Nephron (organoid): ENCODE results near the gene HINT3.
A peak's percentile ranks its signal among the peaks of the same experiment; 100 is the strongest.

ENCODE experiments used
- H3K27ac Mint-ChIP-seq, 3 experiments: 2 replicates each; pipeline ENCODE4 v1.8.0; 2020; ENCODE audit warnings: mixed read lengths in 3 of 3, mild to moderate bottlenecking in 2 of 3, moderate library complexity in 1 of 3
- H3K27me3 Mint-ChIP-seq: 2 replicates; pipeline ENCODE4 v1.8.0; 2021; ENCODE audit warnings: low read depth, mild to moderate bottlenecking, moderate library complexity, mixed read lengths
- H3K36me3 Mint-ChIP-seq: 2 replicates; pipeline ENCODE4 v1.8.0; 2020; ENCODE audit warnings: low read depth, mixed read lengths
- H3K4me1 Mint-ChIP-seq: 2 replicates; pipeline ENCODE4 v1.8.0; 2020; ENCODE audit warnings: mixed read lengths
- H3K4me3 Mint-ChIP-seq, 3 experiments: 2 replicates each; pipeline ENCODE4 v1.8.0; 2020; ENCODE audit warnings: mild to moderate bottlenecking in 3 of 3, mixed read lengths in 3 of 3, moderate library complexity in 2 of 3
- H3K9me3 Mint-ChIP-seq: 2 replicates; pipeline ENCODE4 v1.8.0; 2020; ENCODE audit warnings: mixed read lengths
- CTCF ChIP-seq, 3 experiments: fragments of 200-600 bp; sonication (generic); IDR thresholded peaks; one replicate each; pipeline ENCODE4 v1.5.0; 2021; ENCODE audit warnings: antibody characterized with exemption in 3 of 3; ENCODE audit not compliant: unreplicated experiment in 3 of 3

Gene HINT3

DNA sequence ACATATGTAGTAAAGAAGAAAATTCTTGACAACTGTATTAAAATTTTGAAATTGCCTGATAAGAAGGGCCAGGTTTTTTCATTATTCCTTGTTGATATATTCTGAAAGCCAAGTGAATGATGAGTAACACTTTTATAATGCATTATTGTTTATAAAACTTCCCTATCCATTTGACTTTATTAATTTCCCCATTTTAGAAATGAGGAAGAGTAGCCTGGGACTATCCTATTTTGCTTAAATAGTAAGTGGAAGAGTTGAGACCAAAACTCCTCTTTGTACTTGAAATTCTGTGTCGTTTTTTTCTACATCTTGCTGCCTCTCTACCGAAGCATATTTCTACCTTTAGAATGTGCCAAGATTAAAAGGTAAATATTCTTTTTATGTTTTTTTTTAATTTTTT, 69.4 kb downstream of the HINT3 start:
- Mint-ChIP-seq H3K4me3 (no peak overlapping the region), H3K4me1 (no peaks in the 10 kb centered on the region), H3K27ac (peak overlapping the region in 1 of 3 experiments; percentile 25), H3K27me3 (no peaks in the 10 kb centered on the region), H3K36me3 (peaks cover 66% of the 10 kb centered on the region), H3K9me3 (no peaks in the 10 kb centered on the region)
- no peak for TF ChIP-seq CTCF (IDR thresholded peaks at IDR 0.05; ENCODE audit: unreplicated experiment in 3 of 3)

- Mint-ChIP-seq H3K36me3 (peaks cover 52% of the 10 kb centered on the region), H3K4me1 (peaks cover 4% of the 10 kb centered on the region), H3K27me3 (no peaks in the 10 kb centered on the region), H3K4me3 (no peak overlapping the region), H3K27ac (no peak overlapping the region), H3K9me3 (no peaks in the 10 kb centered on the region)
- no peak for TF ChIP-seq CTCF (IDR thresholded peaks at IDR 0.05; ENCODE audit: unreplicated experiment in 3 of 3)
Observed at GRCh38 chr6:126027601-126028000, 71.0 kb downstream of the HINT3 start.
